ENCODE data around the gene PAPOLG. TPM values are rescaled to one million over a fixed set of nuclear protein-coding genes. Genes with fewer than 3 reads are reported as not detected.

Gene PAPOLG
- total RNA-seq, 1 donor from 2014 or later: 14.8 TPM

DNA sequence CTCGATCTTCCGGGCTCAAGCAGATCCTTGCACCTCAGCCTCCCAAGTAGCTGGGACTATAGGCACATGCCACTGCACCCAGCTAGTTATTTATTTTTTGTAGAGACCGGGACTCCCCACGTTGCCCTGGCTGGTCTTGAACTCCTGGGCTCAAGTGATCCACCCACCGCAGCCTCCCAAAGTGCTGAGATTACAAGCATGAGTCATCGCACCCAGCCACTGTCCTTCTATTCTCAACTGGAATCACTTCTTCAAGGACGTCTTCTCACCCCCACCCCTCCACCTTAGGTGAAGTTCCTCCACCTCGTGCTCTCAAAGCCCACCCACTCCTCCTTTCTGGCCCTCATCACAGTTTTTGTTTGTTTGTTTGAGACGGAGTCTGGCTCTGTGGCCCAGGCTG, 71.3 kb downstream of the PAPOLG start:
- H3K9ac ChIP-seq (ENCODE audit: low read length): no peak overlapping the region

DNA sequence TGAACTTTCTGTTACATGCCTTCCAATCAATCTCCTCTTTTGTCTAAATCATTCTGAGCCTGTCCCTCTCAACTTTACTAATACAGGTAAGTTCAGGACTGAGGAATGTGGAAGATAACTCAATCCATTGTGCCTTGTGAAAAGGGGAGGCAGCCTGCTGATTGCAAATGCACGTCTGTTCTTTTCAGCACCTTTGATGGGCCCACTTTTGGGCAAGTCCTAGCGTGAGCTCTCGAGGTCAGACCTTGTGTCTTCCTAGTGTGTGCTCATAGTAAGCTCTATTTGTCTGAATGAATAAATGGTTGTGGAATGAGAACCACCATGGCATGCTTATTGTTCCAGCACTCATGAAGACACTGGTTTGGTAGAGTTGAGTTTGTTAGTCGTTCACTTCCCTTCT, 74.9 kb downstream of the PAPOLG start:
- FAIRE-seq (no peak), DNase-seq (ENCODE audit: low read depth) (no peak)
- Histone ChIP-seq H3K4me3 (ENCODE audit: insufficient read depth, low read depth, low read length) (no peak overlapping the region), H3K4me1 (ENCODE audit: insufficient read depth, low read length) (no peaks in the 10 kb centered on the region), H2AFZ (ENCODE audit: low read depth, low read length) (no peak overlapping the region), H3K9ac (ENCODE audit: low read length) (no peak overlapping the region), H3K9me3 (ENCODE audit: insufficient read depth, low read depth, low read length) (no peaks in the 10 kb centered on the region), H3K36me3 (ENCODE audit: insufficient read depth, low read length) (no peaks in the 10 kb centered on the region), H3K27ac (ENCODE audit: low read depth, low read length) (no peak overlapping the region), H3K79me2 (ENCODE audit: insufficient read depth, low read length) (no peaks in the 10 kb centered on the region), H4K20me1 (ENCODE audit: insufficient read depth, low read length) (no peaks in the 10 kb centered on the region), H3K27me3 (ENCODE audit: insufficient read depth, low read length) (peaks cover 10% of the 10 kb centered on the region), H3K4me2 (ENCODE audit: low read length) (no peak overlapping the region)
- Mint-ChIP-seq H3K27ac (ENCODE audit: unreplicated experiment) (no peak overlapping the region), H3K4me3 (ENCODE audit: unreplicated experiment) (no peak overlapping the region), H3K27me3 (ENCODE audit: low read depth, unreplicated experiment) (peaks cover 11% of the 10 kb centered on the region), H3K4me1 (ENCODE audit: low read depth, unreplicated experiment) (peaks cover 2% of the 10 kb centered on the region), H3K9me3 (ENCODE audit: unreplicated experiment) (peaks cover 2% of the 10 kb centered on the region), H3K36me3 (ENCODE audit: low read depth, unreplicated experiment) (no peaks in the 10 kb centered on the region)
- TF ChIP-seq, protein P1, sequence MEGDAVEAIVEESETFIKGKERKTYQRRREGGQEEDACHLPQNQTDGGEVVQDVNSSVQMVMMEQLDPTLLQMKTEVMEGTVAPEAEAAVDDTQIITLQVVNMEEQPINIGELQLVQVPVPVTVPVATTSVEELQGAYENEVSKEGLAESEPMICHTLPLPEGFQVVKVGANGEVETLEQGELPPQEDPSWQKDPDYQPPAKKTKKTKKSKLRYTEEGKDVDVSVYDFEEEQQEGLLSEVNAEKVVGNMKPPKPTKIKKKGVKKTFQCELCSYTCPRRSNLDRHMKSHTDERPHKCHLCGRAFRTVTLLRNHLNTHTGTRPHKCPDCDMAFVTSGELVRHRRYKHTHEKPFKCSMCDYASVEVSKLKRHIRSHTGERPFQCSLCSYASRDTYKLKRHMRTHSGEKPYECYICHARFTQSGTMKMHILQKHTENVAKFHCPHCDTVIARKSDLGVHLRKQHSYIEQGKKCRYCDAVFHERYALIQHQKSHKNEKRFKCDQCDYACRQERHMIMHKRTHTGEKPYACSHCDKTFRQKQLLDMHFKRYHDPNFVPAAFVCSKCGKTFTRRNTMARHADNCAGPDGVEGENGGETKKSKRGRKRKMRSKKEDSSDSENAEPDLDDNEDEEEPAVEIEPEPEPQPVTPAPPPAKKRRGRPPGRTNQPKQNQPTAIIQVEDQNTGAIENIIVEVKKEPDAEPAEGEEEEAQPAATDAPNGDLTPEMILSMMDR (IDR thresholded peaks at IDR 0.05; ENCODE audit: insufficient read depth, low read depth, low read length): no peak
- no peak for TF ChIP-seq EZH2 (IDR thresholded peaks at IDR 0.05; ENCODE audit: insufficient read depth, low read length)

More for the DNA sequence above, 71.3 kb downstream of the PAPOLG start:
- Mint-ChIP-seq H3K9me3 (ENCODE audit: unreplicated experiment) (peaks cover 2% of the 10 kb centered on the region), H3K4me1 (ENCODE audit: low read depth, unreplicated experiment) (peaks cover 2% of the 10 kb centered on the region), H3K36me3 (ENCODE audit: low read depth, unreplicated experiment) (no peaks in the 10 kb centered on the region), H3K27me3 (ENCODE audit: low read depth, unreplicated experiment) (peaks cover 17% of the 10 kb centered on the region), H3K4me3 (ENCODE audit: unreplicated experiment) (no peak overlapping the region), H3K27ac (ENCODE audit: unreplicated experiment) (no peak overlapping the region)
- no peaks in the 10 kb centered on the region for H4K20me1 ChIP-seq (ENCODE audit: insufficient read depth, low read length)
- no peak overlapping the region for H2AFZ ChIP-seq (ENCODE audit: low read depth, low read length)
- H3K79me2 ChIP-seq (ENCODE audit: insufficient read depth, low read length): no peaks in the 10 kb centered on the region
- FAIRE-seq (no peak), DNase-seq (ENCODE audit: low read depth) (no peak)
- H3K27ac ChIP-seq (ENCODE audit: low read depth, low read length): no peak overlapping the region
- no peaks in the 10 kb centered on the region for H3K4me1 ChIP-seq (ENCODE audit: insufficient read depth, low read length)
- H3K27me3 ChIP-seq (ENCODE audit: insufficient read depth, low read length): peaks cover 6% of the 10 kb centered on the region
- no peaks in the 10 kb centered on the region for H3K36me3 ChIP-seq (ENCODE audit: insufficient read depth, low read length)
- no peak overlapping the region for H3K4me2 ChIP-seq (ENCODE audit: low read length)
- H3K9me3 ChIP-seq (ENCODE audit: insufficient read depth, low read depth, low read length): no peaks in the 10 kb centered on the region
- no peak overlapping the region for H3K4me3 ChIP-seq (ENCODE audit: insufficient read depth, low read depth, low read length)
- TF ChIP-seq, protein P1 (IDR thresholded peaks at IDR 0.05; ENCODE audit: insufficient read depth, low read depth, low read length): no peak
- no peak for TF ChIP-seq EZH2 (IDR thresholded peaks at IDR 0.05; ENCODE audit: insufficient read depth, low read length)

DNA sequence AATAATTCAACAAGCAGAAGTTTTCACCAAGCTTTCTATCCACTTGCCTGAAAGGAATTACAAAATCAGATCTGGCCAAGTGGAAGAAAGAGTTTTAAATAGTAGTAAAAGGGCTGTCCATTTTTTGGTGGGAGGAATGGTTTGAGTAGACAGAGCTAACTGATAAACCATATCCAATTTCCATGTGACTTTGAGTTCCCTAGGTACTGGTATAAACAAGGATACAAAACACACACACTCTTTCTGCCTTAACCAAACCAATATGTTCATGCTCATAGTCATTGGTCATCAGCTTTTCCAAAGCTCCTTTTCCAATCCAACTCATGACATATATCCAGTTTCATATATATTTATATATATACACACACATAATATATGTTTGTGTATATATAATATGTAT, 75.9 kb downstream of the PAPOLG start:
- Mint-ChIP-seq H3K4me1 (ENCODE audit: low read depth, unreplicated experiment) (no peaks in the 10 kb centered on the region), H3K36me3 (ENCODE audit: low read depth, unreplicated experiment) (no peaks in the 10 kb centered on the region), H3K9me3 (ENCODE audit: unreplicated experiment) (peaks cover 2% of the 10 kb centered on the region), H3K4me3 (ENCODE audit: unreplicated experiment) (no peak overlapping the region), H3K27me3 (ENCODE audit: low read depth, unreplicated experiment) (peaks cover 13% of the 10 kb centered on the region), H3K27ac (ENCODE audit: unreplicated experiment) (no peak overlapping the region)
- no peak for TF ChIP-seq EZH2 (IDR thresholded peaks at IDR 0.05; ENCODE audit: insufficient read depth, low read length)
- TF ChIP-seq, protein P1 (IDR thresholded peaks at IDR 0.05; ENCODE audit: insufficient read depth, low read depth, low read length): no peak
- H3K4me2 ChIP-seq (ENCODE audit: low read length): no peak overlapping the region
- H3K36me3 ChIP-seq (ENCODE audit: insufficient read depth, low read length): no peaks in the 10 kb centered on the region
- peaks cover 16% of the 10 kb centered on the region for H3K27me3 ChIP-seq (ENCODE audit: insufficient read depth, low read length)
- H3K9ac ChIP-seq (ENCODE audit: low read length): no peak overlapping the region
- H3K79me2 ChIP-seq (ENCODE audit: insufficient read depth, low read length): no peaks in the 10 kb centered on the region
- H3K4me3 ChIP-seq (ENCODE audit: insufficient read depth, low read depth, low read length): no peak overlapping the region
- no peaks in the 10 kb centered on the region for H4K20me1 ChIP-seq (ENCODE audit: insufficient read depth, low read length)
- H2AFZ ChIP-seq (ENCODE audit: low read depth, low read length): no peak overlapping the region
- FAIRE-seq (no peak), DNase-seq (ENCODE audit: low read depth) (no peak)
- no peak overlapping the region for H3K27ac ChIP-seq (ENCODE audit: low read depth, low read length)
- no peaks in the 10 kb centered on the region for H3K9me3 ChIP-seq (ENCODE audit: insufficient read depth, low read depth, low read length)
- no peaks in the 10 kb centered on the region for H3K4me1 ChIP-seq (ENCODE audit: insufficient read depth, low read length)

Measured in astrocyte (in vitro differentiated cells and primary cell).